RKO (cell line): ENCODE data around the gene PIAS1.
"Not testable (repeated sequence)": the region's sequence is repeated elsewhere in the genome, so short reads cannot be mapped to it uniquely, and the experiment has no call there.

ENCODE experiments used
- DNase-seq: peaks from one replicate; pipeline ENCODE4 v3.0.0-alpha.2; 2016; ENCODE audit warnings: low spot score

Gene PIAS1

DNA sequence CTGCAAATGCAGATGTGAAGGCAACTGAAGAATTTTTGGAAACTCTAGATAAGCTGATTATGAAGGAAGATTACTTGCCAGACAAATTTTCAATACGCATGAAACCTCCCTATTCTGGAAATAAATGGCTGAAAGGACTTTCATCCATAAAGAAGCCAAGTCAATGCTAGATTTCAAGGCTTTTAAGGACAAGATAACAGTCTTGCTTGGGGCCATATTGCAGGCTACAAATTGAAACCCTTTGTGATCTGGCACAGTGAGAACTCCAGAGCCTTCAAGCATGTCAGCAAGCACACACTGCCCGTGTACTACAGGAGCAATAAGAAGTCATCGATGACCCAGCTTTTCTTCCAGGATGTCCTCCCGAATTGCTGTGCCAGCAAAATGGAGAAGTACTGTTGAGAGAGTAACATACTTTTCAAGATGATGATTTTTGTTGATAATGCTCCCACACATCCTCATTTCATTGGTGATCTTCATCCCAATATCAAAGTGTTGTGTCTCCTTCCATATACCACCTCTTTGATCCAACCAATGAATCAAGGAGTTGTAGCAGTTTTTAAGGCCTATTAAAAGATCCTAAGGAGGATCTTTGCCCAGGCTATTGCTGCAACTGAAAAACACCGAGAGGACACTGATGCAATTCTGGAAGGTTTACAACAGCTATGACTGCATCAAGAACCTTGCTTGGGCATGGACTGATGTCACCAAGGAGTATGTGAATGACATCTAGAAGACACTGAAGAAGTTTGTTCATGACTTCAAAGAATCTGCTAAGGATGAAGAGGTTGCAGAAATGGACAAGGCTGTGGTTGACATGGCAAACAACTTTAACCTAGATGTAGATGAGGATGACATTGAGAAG is 130.7 kb downstream of the PIAS1 start:
- DNase-seq, result no peak

DNA sequence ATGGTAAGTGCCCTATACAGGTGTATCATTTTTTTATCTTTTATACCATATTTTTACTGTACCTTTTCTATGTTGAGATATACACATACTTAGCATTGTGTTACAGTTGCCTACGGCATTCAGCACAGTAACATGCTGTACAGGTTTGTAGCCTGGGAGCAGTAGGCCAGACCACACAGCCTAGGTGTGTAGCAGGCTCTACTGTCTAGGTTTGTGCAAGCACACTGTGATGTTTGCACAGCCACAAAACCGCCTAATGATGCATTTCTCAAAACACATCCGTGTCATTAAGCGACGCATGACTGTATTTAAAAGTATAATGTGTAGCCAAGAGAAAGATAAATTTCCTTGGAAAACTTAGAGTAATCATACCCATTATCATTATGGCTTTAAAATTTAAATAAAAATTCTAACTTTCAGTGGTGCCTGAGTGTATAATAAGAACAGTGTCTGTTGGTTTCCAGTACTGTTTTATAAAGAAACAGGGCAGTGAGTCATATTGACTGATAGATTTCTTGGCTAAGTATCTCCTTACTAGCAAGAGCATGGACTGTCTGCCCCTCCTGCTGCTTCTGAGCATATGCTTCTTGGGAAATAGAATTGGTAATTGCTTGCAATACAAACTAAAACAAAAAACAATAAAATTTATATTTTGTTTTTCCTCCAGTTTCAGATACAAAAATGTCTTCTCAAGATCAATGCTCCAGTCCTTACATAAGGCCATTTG is 132.7 kb downstream of the PIAS1 start:
- no peak for DNase-seq

DNA sequence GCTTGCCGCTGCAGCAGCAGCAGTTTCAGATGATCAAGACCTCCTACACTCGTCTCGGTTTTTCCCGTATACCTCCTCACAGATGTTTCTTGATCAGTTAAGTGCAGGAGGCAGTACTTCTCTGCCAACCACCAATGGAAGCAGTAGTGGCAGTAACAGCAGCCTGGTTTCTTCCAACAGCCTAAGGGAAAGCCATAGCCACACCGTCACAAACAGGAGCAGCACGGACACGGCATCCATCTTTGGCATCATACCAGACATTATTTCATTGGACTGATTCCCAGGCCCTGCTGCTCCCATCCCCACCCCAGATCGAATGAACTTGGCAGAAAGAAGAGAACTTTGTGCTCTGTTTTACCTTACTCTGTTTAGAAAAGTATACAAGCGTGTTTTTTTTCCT is 133.4 kb downstream of the PIAS1 start:
- no peak for DNase-seq

DNA sequence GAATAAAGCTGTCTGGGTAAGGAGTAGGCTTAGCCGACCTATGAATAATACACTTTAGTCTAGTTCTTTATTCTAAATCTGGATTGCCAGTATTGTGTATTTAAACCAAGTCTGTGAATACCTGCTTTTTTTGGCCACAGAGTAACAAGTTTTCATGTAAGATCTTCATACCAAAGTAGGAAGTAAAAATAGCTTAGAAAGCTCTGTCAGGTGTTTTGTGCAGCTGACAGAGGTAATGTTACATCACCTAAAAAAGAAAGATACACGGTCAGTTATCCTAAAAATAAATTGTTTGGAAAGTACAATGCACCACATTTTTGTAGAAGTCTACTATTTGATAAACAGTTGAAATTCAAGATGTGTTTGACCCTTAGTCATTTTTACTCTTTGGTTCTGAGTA is 134.5 kb downstream of the PIAS1 start:
- DNase-seq, result no peak

DNA sequence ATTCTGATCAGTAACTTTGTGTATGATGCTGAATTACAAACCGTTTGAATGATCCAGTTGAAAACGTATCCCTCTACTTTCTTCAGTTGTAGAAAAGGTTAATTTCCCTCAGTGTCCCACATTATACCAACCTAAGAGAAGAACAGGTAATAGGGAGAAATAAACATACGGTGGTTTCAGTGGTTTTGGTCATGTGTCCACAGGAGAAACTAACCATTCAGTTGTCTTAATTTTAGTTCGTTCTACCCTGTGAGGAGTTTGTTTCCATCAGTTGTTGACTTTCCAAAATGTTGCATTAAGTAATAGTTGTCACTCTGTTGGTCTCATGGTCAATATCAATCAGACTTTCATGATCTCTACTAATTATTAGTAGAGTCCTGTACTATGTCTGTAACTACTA is 135.9 kb downstream of the PIAS1 start:
- no peak for DNase-seq

DNA sequence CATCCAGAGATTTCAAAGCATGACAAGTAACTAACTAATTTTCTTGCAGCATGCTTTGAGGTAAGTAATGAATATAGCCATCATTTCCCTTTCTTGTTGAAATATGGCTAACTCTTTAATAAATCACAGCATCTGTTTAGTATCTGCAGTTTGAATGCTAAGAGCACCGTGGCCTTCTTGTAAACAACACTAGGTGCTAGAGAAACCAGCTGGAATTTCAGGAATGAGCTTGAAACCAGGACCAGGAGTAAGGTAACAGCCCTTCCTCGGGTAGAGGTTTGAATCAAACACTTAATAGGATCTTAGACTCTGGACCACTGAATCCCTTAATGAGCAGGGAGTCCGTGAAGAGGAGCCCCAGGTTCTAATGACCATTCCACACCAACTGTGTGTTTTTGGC is 137.4 kb downstream of the PIAS1 start:
- DNase-seq, result no peak

DNA sequence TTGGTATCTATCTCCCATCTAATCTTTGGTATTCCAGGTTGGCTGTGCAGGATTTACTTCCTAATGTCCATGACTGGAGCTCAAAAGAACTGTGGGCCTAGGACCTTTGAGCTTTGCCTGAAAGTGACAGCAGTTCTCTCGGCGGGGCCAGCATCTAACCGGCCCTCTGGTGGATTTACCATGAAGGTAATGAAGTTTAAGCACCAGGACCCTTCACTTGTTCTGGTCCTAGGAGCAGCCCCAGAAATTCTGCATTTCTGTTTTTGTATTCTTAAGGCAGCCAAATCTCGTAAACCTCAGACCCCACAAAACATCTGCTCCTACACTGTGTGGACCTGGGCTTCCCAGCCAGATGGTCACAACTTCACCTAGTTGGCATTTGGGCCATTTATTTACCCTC is 138.0 kb downstream of the PIAS1 start:
- no peak for DNase-seq

DNA sequence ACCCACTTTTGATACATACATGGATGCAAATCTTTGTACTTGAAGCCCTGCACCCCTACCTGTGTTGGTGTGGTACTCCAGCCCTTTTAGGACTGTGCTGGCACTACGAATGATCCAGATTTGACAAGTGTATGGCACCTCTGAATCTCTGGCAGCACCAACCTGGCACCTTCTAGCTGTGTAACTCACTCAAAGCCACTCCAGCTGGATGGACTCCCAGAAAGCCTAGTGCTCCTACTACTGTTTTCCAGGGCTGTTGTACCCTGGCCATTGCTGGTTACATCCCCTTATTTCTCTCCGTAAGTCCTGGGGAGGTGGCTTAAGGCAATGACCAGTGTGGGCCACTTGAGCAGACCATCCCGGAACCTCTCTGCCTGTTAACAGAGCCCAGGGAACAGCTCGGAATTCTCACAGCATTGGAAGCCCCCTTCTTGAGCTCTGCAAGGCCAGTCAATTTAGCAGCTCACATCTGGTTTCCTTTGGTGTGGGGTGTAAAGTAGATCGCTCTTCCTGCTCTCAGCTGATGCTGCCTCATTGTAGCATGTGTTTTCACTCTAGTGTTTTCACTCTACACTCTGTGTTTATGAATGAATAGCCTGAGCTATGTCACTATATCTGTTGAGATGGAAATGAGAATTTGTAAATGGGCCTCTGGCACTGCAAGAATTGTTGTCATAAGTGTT is 138.8 kb downstream of the PIAS1 start:
- no peak for DNase-seq

DNA sequence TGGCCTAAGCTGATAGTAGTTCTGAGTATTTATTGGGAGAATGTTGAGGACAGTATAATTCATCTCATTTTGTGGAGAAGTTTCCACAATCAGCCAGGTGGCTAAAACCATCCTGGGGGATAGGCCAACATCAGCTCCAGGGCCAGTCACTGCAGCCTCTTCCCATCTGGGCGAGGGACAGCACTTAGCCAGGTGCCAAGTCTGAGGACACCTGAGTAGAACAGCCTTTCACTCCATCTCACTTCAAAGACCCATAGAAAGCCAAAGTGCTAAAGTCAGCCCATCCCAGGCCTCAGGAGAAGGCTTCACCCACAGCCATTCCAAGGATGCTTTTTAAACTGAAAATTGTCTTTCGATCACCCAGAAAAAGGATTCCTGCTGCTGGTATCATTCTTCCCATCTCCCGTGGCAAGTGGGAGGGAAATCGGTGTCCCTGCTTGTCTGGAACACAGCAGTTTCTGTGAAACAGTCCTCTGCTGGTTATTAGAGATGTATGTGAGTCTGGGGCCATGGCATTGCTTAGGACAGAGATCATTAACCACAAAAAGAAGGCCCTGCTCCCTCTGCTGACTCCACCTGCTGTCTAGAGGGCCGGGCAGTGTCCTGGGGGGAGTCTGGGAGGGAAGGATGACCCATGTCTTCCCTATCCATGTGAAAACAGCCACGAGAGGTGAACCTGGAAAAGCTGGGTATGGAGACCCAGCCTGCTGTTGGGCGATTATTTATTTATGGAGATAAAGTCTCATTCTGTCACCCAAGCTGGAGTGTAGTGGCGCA is 141.4 kb downstream of the PIAS1 start:
- no peak for DNase-seq

DNA sequence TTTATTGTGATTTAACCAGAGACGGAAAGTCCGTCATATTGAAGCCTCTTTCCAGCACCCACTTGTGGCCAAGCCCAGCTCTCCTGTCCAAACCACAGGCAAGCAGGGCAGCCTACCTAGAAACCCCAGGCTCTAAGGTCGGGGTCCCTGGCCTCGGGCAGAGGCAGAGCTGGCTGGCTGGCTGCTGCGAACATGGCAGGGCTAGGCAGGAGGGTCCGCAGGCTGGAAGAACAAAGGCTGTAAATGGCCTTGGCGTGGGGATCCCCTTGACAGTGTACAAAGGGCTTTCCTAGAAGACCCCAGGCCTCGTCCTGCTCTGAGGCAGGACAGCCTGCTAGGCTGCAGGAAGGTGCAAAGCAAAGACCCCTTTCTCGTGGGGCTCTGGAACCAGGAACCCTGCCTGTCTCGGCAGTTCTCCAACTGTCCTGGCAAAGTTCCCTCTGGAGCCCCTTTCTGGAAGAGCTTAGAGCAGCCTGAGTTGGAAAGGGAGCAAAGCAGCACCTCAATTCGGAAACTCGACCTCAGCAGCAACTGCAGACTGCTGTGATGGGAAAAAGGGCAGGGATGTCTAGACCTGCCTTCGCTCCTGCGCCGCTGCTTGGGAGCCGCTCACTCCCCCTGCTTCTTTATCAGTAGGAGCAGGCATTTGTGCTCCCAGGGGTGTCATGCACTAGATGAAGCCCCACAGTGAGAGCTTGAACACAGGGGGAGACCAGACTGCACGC is 142.5 kb downstream of the PIAS1 start:
- DNase-seq, result no peak

DNA sequence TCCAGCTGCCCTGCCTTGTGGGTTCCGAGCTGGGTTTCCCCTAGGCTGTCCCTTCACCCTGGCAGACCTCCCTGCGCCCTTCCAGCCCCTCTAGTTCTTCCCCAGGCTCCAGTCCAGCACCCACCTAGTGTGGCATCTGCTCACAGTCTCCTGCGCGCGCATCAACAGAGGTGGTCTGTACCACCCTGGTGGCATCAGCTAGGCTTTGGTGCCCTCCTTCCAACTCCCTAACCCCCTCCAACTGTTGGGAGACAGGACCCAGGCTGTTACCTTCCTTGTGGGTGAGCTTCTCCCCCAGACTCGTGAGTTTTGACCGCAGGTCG is 143.0 kb downstream of the PIAS1 start:
- no peak for DNase-seq

DNA sequence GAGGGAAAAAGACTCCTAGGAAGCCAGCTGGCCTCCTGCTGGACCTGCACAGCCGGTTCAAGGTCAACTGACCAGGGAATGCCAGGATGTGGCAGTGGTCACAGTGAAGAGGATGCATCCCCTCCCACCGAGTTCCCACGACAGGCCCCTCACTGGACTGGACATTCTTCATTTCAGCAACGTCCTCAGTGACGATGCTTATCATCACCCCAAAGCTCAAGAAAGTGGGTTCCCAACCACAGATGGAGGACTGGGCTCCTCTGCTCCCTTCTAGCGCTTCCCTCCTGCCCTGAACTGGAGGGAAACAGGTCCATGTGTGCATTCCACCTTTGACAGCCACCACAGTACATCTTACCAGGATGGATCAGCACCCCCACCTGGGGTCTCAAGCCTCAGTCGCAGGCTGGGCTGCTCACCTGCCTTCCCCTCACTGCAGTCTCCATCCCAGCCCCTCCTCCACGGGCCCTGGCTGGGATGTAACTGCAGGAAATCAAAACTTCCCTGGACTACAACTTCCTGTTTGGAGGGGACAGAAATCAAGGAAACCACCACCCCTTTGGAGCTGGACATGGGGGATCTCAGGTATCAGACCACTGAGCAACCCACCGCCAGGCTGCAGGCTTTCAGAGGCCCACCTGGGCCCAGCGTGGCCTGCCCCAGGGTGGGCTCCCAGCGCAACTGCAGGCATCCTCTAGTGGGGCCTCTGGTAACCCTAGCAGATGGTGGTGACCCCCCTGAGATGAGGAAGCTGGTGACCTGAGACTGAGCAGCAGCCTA is 143.7 kb downstream of the PIAS1 start:
- DNase-seq, result no peak

DNA sequence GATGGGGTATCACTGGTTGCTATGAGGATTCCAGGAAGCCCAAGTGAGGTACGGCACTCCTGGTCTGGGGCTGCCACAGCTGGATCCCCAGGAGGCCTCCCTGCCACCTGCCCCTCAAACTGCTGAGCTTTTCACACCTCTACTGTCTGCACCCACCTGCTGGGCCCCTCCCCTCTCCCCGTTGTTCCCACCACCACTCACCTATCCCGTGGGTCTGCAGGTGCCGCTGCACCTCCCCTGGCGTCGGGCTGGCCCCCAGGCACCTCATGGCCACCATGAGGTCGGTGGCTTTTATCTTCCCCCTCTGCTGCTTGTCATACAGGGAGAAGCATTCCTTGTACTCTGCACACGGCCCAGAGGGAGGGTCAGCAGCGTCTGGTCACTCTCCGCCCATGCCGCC is 145.2 kb downstream of the PIAS1 start:
- DNase-seq, result no peak

DNA sequence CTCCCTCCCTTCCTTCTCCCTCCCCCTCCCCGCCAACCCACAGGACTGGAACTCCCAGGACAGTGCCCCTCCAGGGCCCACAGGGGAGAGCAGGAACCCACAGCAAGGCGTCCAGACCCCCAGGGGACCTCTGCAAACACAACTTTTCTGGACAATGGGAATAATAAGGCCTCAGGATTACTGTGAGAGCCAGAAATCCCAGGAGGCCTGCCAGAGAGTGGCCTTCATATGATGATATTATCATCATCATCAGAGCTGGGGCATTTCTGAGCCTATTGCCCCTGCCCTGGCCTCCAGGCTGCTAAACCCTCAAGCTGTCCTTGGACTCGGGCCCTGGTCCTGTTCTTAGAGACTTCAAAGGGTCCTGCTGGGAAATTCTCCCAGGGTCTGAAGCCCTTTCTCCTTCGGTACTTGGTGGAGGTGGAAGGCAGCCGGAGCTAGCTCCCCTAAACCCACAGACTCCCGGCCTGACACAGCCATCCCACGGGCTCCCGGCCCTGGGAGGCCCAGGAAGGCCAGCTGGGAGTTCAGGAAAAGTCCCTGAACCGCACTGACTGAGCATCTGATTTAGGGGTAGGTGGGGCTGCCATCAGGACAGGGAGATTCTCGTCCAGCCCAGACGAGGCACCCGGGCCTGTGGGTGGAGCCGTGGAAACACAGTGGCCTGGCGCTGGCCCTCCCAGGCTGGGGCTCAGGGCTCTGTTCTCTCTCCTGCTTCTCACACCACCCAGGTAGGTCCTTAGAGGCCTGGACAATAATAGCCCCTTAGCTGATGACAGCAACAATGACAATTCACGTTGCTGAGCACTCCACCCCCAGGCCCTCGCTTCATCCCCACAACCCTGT is 146.1 kb downstream of the PIAS1 start:
- no peak for DNase-seq

DNA sequence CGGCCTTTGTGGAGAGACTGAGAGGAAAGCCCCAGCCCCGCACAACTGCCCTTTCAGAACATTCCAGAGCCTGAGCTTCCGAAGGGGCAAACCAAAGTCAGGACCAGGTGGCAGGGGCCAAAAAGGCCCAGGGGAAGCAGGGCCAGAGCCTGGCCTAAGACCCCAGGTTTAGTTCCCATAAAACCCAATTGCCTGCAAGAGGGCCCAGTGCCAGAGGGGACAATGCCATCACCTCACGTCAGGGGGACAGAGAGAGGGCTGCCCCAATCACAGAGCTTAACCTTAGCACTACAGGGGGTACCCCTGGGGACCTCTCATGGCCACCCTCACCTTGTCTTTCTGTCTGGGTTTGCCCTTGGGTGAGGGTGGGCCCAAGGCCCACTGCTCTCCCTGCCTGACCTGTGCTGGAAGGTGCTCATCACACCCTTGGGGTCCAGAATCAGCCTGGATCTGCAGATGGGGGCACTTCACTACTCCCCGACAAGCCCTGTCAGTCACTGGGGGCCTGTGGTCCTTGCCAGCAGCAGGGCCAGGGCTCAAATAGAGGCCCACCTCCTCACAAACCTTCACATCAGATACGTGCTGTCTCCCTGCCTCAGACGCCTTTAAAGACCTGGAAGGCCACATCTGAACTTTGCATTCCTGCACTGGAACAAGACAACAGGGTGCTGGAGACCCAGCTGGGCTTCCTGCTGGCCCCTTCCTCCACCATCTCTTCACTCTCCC is 147.2 kb downstream of the PIAS1 start:
- no peak for DNase-seq

DNA sequence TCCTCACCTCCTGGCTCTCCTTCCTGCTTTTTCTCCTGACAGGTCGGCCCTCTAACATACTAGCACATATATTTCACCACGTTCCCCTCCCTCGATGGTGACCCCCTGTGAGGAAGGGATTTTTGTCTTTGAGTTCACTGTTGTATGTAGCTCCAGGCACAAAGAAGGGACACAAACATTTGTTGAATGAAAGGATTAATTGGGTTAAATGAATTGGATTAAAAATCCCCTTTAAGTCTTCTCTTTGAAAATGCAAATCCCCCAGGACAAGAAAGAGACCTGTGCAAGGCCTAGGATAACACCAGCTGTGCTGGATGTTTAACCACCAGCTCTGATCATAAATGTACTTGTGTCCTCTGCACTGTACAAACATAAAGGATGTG is 147.8 kb downstream of the PIAS1 start:
- no peak for DNase-seq

DNA sequence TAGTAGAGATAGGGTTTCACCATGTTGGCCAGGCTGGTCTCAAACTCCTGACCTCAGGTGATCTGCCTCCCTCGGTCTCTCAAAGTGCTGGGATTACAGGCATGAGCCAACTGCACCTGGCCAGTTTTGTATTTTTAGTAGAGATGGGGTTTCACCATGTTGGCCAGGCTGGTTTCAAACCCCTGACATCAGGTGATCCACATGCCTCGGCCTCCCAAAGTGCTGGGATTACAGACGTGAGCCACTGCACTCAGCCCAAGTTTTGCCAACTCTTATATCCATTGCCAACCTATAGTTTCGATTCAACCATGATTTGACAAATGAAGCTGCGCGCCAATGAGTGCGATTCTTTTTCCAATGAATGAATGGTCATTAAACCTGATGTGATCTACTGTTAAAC is 148.9 kb downstream of the PIAS1 start:
- DNase-seq, result not testable (repeated sequence)

DNA sequence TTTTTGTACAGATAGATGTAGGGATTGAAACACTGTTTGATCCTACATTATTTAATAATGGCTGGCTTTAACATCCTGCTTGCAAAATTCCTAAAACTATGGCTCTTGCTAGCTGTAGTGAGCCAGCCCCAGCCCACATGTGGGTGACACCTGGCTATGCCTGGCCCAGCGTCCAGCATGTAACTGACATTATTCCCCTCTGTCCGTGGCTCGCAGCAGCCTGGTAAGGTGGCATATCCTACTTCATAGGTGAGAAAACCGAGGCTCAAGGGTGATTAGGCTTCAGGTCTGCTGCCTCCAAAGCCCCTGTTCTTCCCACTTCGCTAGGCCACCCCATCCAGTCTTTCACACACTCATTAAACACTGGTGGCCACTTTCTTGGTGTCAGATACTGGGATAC is 149.4 kb downstream of the PIAS1 start:
- no peak for DNase-seq

DNA sequence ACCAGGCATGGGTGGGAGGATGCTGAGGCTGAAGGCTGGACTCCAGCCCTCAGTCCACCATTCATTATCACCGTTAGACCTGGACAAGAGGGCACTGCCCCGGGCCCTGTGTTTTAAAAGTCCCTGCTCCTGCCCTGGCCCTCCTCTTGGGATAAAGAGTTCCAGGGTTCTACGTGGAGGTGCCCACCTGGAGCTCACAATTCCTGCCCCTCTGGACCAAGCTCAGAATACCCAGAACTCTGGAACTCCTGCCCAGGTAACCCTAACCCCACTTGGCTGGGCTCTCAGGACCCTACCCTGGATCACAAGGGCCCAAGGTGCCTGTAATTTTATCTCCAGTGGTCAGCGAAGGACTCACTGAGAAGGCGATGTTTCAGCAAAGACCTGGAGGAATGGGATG is 149.8 kb downstream of the PIAS1 start:
- DNase-seq, result no peak
